Iris pigment epithelial cell (primary cell): ENCODE data around the gene ZCCHC7.
"Not testable (repeated sequence)": the region's sequence is repeated elsewhere in the genome, so short reads cannot be mapped to it uniquely, and the experiment has no call there.

ENCODE experiments used
- DNase-seq: peaks from one replicate; pipeline ENCODE4 v3.0.0-alpha.2; 2011; ENCODE audit warnings: low read depth

ZCCHC7 gene

GRCh38 chr9:37373621-37374020 is 253.2 kb downstream of the ZCCHC7 start:
- no peak for DNase-seq

DNA sequence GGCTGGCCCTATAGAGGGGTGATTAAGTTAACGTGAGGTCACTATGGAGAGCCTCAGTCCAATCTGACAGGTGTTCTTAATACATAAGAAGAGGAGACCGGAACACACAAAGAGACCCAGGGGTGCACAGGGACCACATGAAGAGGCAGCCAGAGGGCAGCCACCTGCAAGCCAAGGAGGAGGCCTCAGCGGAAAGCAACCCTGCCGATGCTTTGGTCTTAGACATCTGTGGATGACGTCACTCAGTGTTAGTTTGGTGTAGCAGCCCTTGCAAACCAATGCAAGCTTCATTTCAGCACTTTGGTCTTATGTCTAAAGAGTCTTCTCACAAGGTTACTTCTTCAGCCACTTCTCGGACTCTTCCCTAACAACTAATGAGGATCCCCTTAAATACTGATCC is 254.5 kb downstream of the ZCCHC7 start:
- no peak for DNase-seq

- DNase-seq, result no peak
Measured at GRCh38 chr9:37377688-37378612, 257.6 kb downstream of the ZCCHC7 start.

GRCh38 chr9:37378613-37379004 is 258.2 kb downstream of the ZCCHC7 start:
- no peak for DNase-seq

- no peak for DNase-seq
Measured at GRCh38 chr9:37379835-37380234, 259.5 kb downstream of the ZCCHC7 start.

GRCh38 chr9:37380570-37380969 is 260.2 kb downstream of the ZCCHC7 start:
- no peak for DNase-seq

DNA sequence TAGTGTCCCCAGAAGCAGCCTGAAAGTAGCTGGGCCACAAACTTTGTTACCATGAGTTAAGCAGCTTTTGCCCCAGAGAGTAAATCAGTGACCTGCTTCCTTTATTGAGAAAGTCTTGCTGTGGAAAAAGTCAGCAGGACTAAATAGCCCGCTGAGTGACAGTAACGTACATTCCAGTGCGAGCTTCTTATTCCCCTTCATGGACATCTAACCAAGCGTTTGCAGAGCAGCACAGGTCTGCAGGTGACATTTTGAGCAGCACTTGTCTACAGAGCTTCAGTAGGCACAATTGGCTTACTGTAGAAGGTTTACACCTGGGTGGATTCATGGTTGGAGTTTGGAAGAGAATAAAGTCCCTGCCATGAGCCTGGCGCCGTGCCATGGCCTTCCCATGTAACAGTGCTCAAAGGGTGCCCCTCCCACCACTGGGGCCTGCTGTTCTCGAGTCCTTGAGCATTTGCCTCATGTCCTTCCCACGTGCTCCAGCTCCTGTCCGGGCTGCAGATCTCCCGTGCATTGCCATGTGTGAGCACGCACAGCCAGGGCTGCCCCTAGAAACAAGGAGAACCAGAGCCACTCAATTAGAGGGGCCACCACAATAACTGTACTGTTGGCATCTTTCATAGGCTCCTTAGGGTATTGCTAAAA is 260.8 kb downstream of the ZCCHC7 start:
- DNase-seq, result no peak

- no peak for DNase-seq
Measured at GRCh38 chr9:37382161-37382981, 262.0 kb downstream of the ZCCHC7 start.

DNA sequence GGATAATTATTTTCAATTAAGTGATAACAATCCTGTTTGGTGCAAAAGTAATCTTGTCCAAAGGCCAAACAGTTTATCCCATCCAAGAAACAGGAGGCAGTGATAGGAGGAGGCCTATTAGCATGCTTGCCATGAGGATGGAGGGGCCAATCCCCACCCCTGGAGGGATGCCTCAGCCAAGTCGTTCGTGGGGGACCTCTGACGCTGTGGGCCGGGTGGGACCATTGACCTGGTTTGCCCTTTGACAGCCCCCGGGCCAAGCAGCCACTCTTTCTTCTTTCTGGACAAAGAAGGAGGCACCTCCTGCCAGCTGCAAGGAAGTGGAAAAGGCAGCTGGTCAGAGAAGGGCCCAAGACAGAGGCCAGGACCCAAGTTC is 262.6 kb downstream of the ZCCHC7 start:
- no peak for DNase-seq

GRCh38 chr9:37383393-37383792 is 263.0 kb downstream of the ZCCHC7 start:
- DNase-seq, result no peak

GRCh38 chr9:37383876-37384746 is 263.7 kb downstream of the ZCCHC7 start:
- no peak for DNase-seq

GRCh38 chr9:37385286-37385685 is 264.9 kb downstream of the ZCCHC7 start:
- no peak for DNase-seq

GRCh38 chr9:37386988-37387387 is 266.6 kb downstream of the ZCCHC7 start:
- DNase-seq, result no peak

- no peak for DNase-seq
Measured at GRCh38 chr9:37390759-37391158, 270.4 kb downstream of the ZCCHC7 start.

- no peak for DNase-seq
Measured at GRCh38 chr9:37392272-37392671, 271.9 kb downstream of the ZCCHC7 start.

GRCh38 chr9:37395229-37395628 is 274.9 kb downstream of the ZCCHC7 start:
- DNase-seq, result no peak

DNA sequence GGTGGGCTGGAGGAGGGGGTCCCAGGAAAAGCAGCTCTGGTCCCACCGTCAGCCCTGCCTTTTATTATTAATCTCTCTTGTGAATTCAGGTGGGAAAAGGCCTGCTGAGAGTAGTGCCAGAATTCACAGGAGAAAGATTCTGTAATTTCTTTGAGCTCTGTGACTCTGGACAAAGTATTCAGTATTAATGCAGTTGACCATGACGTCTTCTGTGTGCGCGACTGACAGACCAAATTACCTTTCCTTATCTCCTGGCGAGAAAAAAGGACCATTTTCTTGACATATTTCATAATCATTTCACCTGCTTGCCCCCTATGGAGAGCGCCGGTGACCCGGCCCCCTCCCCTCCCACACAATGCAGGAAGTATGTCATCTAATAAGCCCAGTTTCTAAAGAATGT is 275.3 kb downstream of the ZCCHC7 start:
- DNase-seq, result no peak

DNA sequence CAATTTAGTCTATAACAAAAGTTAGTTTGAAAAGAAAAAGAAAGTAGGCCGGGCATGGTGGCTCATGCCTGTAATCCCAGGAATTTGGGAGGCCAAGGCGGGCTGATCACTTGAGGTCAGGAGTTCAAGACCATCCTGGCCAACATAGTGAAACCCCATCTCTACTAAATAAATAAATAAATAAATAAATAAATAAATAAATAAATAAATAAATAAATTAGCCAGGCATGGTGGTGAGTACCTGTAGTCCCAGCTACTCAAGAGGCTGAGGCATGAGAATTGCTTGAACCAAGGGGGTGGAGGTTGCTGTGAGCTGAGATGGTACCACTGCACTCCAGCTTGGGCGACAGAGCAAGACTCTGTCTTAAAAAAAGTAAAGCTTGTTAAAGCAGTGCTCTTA is 277.6 kb downstream of the ZCCHC7 start:
- not testable (repeated sequence) for DNase-seq

GRCh38 chr9:37398464-37399025 is 278.2 kb downstream of the ZCCHC7 start:
- DNase-seq, result no peak

GRCh38 chr9:37399336-37399735 is 279.0 kb downstream of the ZCCHC7 start:
- DNase-seq, result no peak

GRCh38 chr9:37404590-37404989 is 284.2 kb downstream of the ZCCHC7 start:
- no peak for DNase-seq
